GM23338 (cell line): ENCODE data around the gene PPHLN1. TPM values are rescaled to one million over a fixed set of nuclear protein-coding genes. Genes with fewer than 3 reads are reported as not detected.

ENCODE experiments used
- ATAC-seq: fragments of 200-7000 bp; cut with Tn5 transposase; 3 replicates; pipeline ENCODE4 v1.9.1; 2020
- DNase-seq: peaks from one replicate; pipeline ENCODE4 v3.0.0-alpha.2; 2015; ENCODE audit warnings: low spot score
- H2AFZ ChIP-seq: fragments of 200-600 bp; sonication (generic); 2 replicates; pipeline ENCODE4 v1.8.0; 2016; ENCODE audit warnings: antibody characterized with exemption, mild to moderate bottlenecking, moderate library complexity
- H3F3A ChIP-seq: fragments of 200-600 bp; sonication (generic); replicated peaks from 2 replicates; pipeline ENCODE4 v1.8.0; 2017; ENCODE audit warnings: antibody characterized with exemption, mixed run types, low read depth
- H3K27ac ChIP-seq: fragments of 200-600 bp; sonication (generic); 2 replicates; pipeline ENCODE4 v1.6.1; 2016; ENCODE audit warnings: low read depth
- H3K27me3 ChIP-seq: fragments of 200-600 bp; sonication (generic); 2 replicates; pipeline ENCODE4 v1.8.0; 2016; ENCODE audit warnings: mild to moderate bottlenecking, mixed run types, moderate library complexity; ENCODE audit not compliant: insufficient read depth
- H3K36me3 ChIP-seq: fragments of 200-600 bp; sonication (generic); 2 replicates; pipeline ENCODE4 v1.8.0; 2016; ENCODE audit warnings: mild to moderate bottlenecking; ENCODE audit not compliant: insufficient read depth
- H3K4me1 ChIP-seq: fragments of 200-600 bp; sonication (generic); 2 replicates; pipeline ENCODE4 v1.8.0; 2016; ENCODE audit warnings: mild to moderate bottlenecking, moderate library complexity; ENCODE audit not compliant: insufficient read depth
- H3K4me2 ChIP-seq: fragments of 200-600 bp; sonication (generic); 2 replicates; pipeline ENCODE4 v1.7.1; 2017; ENCODE audit warnings: mixed run types
- H3K4me3 ChIP-seq: fragments of 200-600 bp; sonication (generic); 2 replicates; pipeline ENCODE4 v1.6.1; 2016; ENCODE audit warnings: mixed run types
- H3K79me2 ChIP-seq: fragments of 200-600 bp; sonication (generic); replicated peaks from 2 replicates; pipeline ENCODE4 v1.8.0; 2017; ENCODE audit warnings: mild to moderate bottlenecking; ENCODE audit not compliant: insufficient read depth
- H3K9me2 ChIP-seq: fragments of 200-600 bp; sonication (generic); 2 replicates; pipeline ENCODE4 v1.8.0; 2017; ENCODE audit not compliant: insufficient read depth
- H4K20me1 ChIP-seq: fragments of 200-600 bp; sonication (generic); replicated peaks from 2 replicates; pipeline ENCODE4 v1.8.0; 2017; ENCODE audit warnings: mild to moderate bottlenecking; ENCODE audit not compliant: insufficient read depth
- H3K27ac Mint-ChIP-seq: 2 replicates; pipeline ENCODE4 v1.8.0; 2020; ENCODE audit warnings: inconsistent platforms, mild to moderate bottlenecking, moderate library complexity, mixed read lengths
- H3K27me3 Mint-ChIP-seq: 3 replicates; pipeline ENCODE4 v1.8.0; 2022; ENCODE audit warnings: low read depth, mild to moderate bottlenecking, moderate library complexity, mixed read lengths, inconsistent platforms; ENCODE audit not compliant: insufficient read depth, poor library complexity
- H3K36me3 Mint-ChIP-seq: 3 replicates; pipeline ENCODE4 v1.8.0; 2021; ENCODE audit warnings: low read depth, mild to moderate bottlenecking, inconsistent platforms, moderate library complexity, mixed read lengths
- H3K4me1 Mint-ChIP-seq: 3 replicates; pipeline ENCODE4 v1.8.0; 2020; ENCODE audit warnings: mild to moderate bottlenecking, inconsistent platforms, mixed read lengths
- H3K4me3 Mint-ChIP-seq: 3 replicates; pipeline ENCODE4 v1.8.0; 2021; ENCODE audit warnings: moderate library complexity, mild to moderate bottlenecking, inconsistent platforms, mixed read lengths
- H3K9me3 Mint-ChIP-seq: 3 replicates; pipeline ENCODE4 v1.8.0; 2020; ENCODE audit warnings: moderate library complexity, mild to moderate bottlenecking, inconsistent platforms, mixed read lengths
- CREB1 ChIP-seq: fragments of 250-450 bp; sonication (Bioruptor Pico); IDR thresholded peaks from 2 replicates; pipeline ENCODE4 v1.5.0; 2020; ENCODE audit warnings: low read depth, mild to moderate bottlenecking, moderate library complexity
- EZH2 ChIP-seq: fragments of 200-600 bp; sonication (generic); IDR thresholded peaks from one replicate; pipeline ENCODE4 v1.8.0; 2017; ENCODE audit warnings: antibody characterized with exemption, mild to moderate bottlenecking, low read depth; ENCODE audit not compliant: unreplicated experiment
- EZH2phosphoT487 ChIP-seq: fragments of 200-600 bp; sonication (generic); IDR thresholded peaks from one replicate; pipeline ENCODE4 v1.8.1; 2018; ENCODE audit warnings: antibody characterized with exemption; ENCODE audit not compliant: unreplicated experiment
- JUNB ChIP-seq: IDR thresholded peaks from one replicate; pipeline ENCODE4 v1.6.1; 2016; ENCODE audit warnings: antibody characterized with exemption; ENCODE audit not compliant: unreplicated experiment
- NANOG ChIP-seq: IDR thresholded peaks from 2 replicates; pipeline ENCODE4 v1.6.1; 2016; ENCODE audit warnings: antibody characterized with exemption, borderline replicate concordance
- POLR2AphosphoS5 ChIP-seq: IDR thresholded peaks from 2 replicates; pipeline ENCODE4 v1.6.1; 2016; ENCODE audit warnings: antibody characterized with exemption, low read depth
- STAT1 ChIP-seq: IDR thresholded peaks from one replicate; pipeline ENCODE4 v1.6.1; 2016; ENCODE audit warnings: antibody characterized with exemption; ENCODE audit not compliant: unreplicated experiment
- ZNF114 ChIP-seq: fragments of 250-450 bp; sonication (Bioruptor Pico); IDR thresholded peaks from 2 replicates; pipeline ENCODE4 v1.5.0; 2020; ENCODE audit warnings: mild to moderate bottlenecking, moderate library complexity
- ZNF331 ChIP-seq: fragments of 250-450 bp; sonication (Bioruptor Pico); IDR thresholded peaks from 2 replicates; pipeline ENCODE4 v1.5.0; 2020; ENCODE audit warnings: low read depth, mild to moderate bottlenecking, moderate library complexity
- polyA plus RNA-seq: library from polyadenylated mRNA; unstranded; fragments of >200 nt; fragmentation: Nextera tagmentation; extraction: Ambion mirVana; gene quantifications from 2 replicates; pipeline ENCODE4 v1.2.1, GENCODE V29; 2016
- total RNA-seq: library from RNA; depleted of rRNA; stranded (reverse); fragments of >200 nt; shearing (Covaris generic); gene quantifications from 2 replicates; pipeline ENCODE4 v1.2.3, GENCODE V29; 2014
- TF ChIP-seq, protein P1 (sequence below): IDR thresholded peaks from 2 replicates; pipeline ENCODE4 v1.6.1; 2016; ENCODE audit warnings: antibody characterized with exemption
- TF ChIP-seq, protein P2 (sequence below), 2 experiments: fragments of 200-600 bp in 1 of 2; sonication (generic) in 1 of 2; conservative IDR thresholded peaks; 2 replicates each; pipeline versions ENCODE4 v1.5.1 to v1.6.1; 2016 to 2017; ENCODE audit warnings: antibody characterized with exemption in 2 of 2, low read depth in 2 of 2, mild to moderate bottlenecking in 2 of 2, moderate library complexity in 1 of 2
- TF ChIP-seq, protein P3 (sequence below): fragments of 250-450 bp; sonication (Bioruptor Pico); IDR thresholded peaks from 2 replicates; pipeline ENCODE4 v1.5.0; 2020; ENCODE audit warnings: mild to moderate bottlenecking, moderate library complexity

Gene PPHLN1
- total and polyA plus RNA-seq, 2 experiments from 2014 or later: 93.0 to 103 TPM

DNA sequence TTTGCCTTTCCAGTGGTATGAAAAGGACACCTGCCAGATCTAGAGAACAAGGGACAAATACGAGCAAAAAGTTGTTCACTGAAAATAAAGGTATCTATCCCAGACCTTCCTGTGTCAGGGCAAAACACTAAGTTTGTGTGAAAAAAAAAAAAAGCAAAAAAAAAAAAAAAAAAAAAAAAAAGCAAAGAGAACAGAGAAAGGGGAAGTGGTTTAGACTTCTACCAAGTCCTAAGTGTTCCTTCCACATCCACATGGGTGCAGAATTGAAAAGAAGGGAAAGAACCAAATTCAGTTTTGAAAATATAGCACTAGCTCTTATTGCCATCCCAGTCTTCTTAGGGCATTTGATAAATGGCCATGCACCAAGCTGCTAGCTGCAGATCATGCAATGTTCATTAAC lies 41.8 kb upstream of the PPHLN1 start:
- H3K9me2 ChIP-seq: no peaks in the 10 kb centered on the region
- no peaks in the 10 kb centered on the region for H3K79me2 ChIP-seq
- no peak overlapping the region for H3K27ac ChIP-seq
- Mint-ChIP-seq H3K4me3 (no peak overlapping the region), H3K36me3 (no peaks in the 10 kb centered on the region), H3K27me3 (no peaks in the 10 kb centered on the region), H3K9me3 (no peaks in the 10 kb centered on the region), H3K27ac (no peak overlapping the region), H3K4me1 (no peaks in the 10 kb centered on the region)
- no peaks in the 10 kb centered on the region for H4K20me1 ChIP-seq
- DNase-seq (no peak), ATAC-seq (no peak)
- no peaks in the 10 kb centered on the region for H3K4me1 ChIP-seq
- no peak overlapping the region for H3K4me3 ChIP-seq
- no peak overlapping the region for H3K4me2 ChIP-seq
- H2AFZ ChIP-seq: no peak overlapping the region
- TF ChIP-seq, protein P1, sequence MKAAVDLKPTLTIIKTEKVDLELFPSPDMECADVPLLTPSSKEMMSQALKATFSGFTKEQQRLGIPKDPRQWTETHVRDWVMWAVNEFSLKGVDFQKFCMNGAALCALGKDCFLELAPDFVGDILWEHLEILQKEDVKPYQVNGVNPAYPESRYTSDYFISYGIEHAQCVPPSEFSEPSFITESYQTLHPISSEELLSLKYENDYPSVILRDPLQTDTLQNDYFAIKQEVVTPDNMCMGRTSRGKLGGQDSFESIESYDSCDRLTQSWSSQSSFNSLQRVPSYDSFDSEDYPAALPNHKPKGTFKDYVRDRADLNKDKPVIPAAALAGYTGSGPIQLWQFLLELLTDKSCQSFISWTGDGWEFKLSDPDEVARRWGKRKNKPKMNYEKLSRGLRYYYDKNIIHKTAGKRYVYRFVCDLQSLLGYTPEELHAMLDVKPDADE: no peak
- TF ChIP-seq EZH2: no peak
- no peak for TF ChIP-seq NANOG
- TF ChIP-seq ZNF331 (CRISPR knock-in tag): no peak
- no peak for TF ChIP-seq ZNF114 (CRISPR knock-in tag)
- TF ChIP-seq EZH2phosphoT487: no peak
- TF ChIP-seq, protein P2, sequence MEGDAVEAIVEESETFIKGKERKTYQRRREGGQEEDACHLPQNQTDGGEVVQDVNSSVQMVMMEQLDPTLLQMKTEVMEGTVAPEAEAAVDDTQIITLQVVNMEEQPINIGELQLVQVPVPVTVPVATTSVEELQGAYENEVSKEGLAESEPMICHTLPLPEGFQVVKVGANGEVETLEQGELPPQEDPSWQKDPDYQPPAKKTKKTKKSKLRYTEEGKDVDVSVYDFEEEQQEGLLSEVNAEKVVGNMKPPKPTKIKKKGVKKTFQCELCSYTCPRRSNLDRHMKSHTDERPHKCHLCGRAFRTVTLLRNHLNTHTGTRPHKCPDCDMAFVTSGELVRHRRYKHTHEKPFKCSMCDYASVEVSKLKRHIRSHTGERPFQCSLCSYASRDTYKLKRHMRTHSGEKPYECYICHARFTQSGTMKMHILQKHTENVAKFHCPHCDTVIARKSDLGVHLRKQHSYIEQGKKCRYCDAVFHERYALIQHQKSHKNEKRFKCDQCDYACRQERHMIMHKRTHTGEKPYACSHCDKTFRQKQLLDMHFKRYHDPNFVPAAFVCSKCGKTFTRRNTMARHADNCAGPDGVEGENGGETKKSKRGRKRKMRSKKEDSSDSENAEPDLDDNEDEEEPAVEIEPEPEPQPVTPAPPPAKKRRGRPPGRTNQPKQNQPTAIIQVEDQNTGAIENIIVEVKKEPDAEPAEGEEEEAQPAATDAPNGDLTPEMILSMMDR (conservative IDR thresholded peaks at IDR 0.05; ENCODE audit: low read depth in 2 of 2): no peak
- no peak for TF ChIP-seq JUNB
- TF ChIP-seq, protein P3, sequence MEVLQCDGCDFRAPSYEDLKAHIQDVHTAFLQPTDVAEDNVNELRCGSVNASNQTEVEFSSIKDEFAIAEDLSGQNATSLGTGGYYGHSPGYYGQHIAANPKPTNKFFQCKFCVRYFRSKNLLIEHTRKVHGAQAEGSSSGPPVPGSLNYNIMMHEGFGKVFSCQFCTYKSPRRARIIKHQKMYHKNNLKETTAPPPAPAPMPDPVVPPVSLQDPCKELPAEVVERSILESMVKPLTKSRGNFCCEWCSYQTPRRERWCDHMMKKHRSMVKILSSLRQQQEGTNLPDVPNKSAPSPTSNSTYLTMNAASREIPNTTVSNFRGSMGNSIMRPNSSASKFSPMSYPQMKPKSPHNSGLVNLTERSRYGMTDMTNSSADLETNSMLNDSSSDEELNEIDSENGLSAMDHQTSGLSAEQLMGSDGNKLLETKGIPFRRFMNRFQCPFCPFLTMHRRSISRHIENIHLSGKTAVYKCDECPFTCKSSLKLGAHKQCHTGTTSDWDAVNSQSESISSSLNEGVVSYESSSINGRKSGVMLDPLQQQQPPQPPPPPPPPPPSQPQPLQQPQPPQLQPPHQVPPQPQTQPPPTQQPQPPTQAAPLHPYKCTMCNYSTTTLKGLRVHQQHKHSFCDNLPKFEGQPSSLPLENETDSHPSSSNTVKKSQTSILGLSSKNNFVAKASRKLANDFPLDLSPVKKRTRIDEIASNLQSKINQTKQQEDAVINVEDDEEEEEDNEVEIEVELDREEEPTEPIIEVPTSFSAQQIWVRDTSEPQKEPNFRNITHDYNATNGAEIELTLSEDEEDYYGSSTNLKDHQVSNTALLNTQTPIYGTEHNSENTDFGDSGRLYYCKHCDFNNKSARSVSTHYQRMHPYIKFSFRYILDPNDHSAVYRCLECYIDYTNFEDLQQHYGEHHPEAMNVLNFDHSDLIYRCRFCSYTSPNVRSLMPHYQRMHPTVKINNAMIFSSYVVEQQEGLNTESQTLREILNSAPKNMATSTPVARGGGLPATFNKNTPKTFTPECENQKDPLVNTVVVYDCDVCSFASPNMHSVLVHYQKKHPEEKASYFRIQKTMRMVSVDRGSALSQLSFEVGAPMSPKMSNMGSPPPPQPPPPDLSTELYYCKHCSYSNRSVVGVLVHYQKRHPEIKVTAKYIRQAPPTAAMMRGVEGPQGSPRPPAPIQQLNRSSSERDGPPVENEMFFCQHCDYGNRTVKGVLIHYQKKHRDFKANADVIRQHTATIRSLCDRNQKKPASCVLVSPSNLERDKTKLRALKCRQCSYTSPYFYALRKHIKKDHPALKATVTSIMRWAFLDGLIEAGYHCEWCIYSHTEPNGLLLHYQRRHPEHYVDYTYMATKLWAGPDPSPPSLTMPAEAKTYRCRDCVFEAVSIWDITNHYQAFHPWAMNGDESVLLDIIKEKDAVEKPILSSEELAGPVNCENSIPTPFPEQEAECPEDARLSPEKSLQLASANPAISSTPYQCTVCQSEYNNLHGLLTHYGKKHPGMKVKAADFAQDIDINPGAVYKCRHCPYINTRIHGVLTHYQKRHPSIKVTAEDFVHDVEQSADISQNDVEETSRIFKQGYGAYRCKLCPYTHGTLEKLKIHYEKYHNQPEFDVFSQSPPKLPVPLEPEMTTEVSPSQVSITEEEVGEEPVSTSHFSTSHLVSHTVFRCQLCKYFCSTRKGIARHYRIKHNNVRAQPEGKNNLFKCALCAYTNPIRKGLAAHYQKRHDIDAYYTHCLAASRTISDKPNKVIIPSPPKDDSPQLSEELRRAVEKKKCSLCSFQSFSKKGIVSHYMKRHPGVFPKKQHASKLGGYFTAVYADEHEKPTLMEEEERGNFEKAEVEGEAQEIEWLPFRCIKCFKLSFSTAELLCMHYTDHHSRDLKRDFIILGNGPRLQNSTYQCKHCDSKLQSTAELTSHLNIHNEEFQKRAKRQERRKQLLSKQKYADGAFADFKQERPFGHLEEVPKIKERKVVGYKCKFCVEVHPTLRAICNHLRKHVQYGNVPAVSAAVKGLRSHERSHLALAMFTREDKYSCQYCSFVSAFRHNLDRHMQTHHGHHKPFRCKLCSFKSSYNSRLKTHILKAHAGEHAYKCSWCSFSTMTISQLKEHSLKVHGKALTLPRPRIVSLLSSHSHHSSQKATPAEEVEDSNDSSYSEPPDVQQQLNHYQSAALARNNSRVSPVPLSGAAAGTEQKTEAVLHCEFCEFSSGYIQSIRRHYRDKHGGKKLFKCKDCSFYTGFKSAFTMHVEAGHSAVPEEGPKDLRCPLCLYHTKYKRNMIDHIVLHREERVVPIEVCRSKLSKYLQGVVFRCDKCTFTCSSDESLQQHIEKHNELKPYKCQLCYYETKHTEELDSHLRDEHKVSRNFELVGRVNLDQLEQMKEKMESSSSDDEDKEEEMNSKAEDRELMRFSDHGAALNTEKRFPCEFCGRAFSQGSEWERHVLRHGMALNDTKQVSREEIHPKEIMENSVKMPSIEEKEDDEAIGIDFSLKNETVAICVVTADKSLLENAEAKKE (CRISPR knock-in tag): no peak
- no peak for TF ChIP-seq CREB1
- no peak for TF ChIP-seq STAT1
- no peak for TF ChIP-seq POLR2AphosphoS5
- H3K36me3 ChIP-seq: no peaks in the 10 kb centered on the region
- H3F3A ChIP-seq: no peaks in the 10 kb centered on the region
- no peaks in the 10 kb centered on the region for H3K27me3 ChIP-seq
